HepG2 (cell line): ENCODE results near the gene FAM124A.

ENCODE experiments used
- ARNT2 ChIP-seq: sonication (generic); formaldehyde crosslinking; IDR thresholded peaks from 2 replicates; pipeline ENCODE4 v1.8.0; 2022; ENCODE audit warnings: mild to moderate bottlenecking, low read depth, missing genetic modification reagents, moderate library complexity
- EZH2 ChIP-seq: conservative IDR thresholded peaks from 2 replicates; pipeline ENCODE4 v1.6.1; 2012; ENCODE audit warnings: mild to moderate bottlenecking, low read depth, low read length, moderate library complexity
- MBD4 ChIP-seq: IDR thresholded peaks from 2 replicates; pipeline ENCODE4 v1.6.1; 2012; ENCODE audit warnings: low read length, inconsistent platforms, borderline replicate concordance
- MXD1 ChIP-seq: sonication (generic); formaldehyde crosslinking; IDR thresholded peaks from 2 replicates; pipeline ENCODE4 v1.4.0; 2020; ENCODE audit warnings: mild to moderate bottlenecking, missing genetic modification reagents
- NR2C2 ChIP-seq: sonication (generic); formaldehyde crosslinking; IDR thresholded peaks from 2 replicates; pipeline ENCODE4 v1.4.0; 2020; ENCODE audit warnings: missing genetic modification reagents, mild to moderate bottlenecking, moderate library complexity, borderline replicate concordance
- PATZ1 ChIP-seq: sonication (generic); formaldehyde crosslinking; IDR thresholded peaks from 2 replicates; pipeline ENCODE4 v1.4.0; 2020; ENCODE audit warnings: missing genetic modification reagents
- PHB2 ChIP-seq: fragments of 450-650 bp; IDR thresholded peaks from 2 replicates; pipeline ENCODE4 v1.6.1; 2018; ENCODE audit not compliant: partially characterized antibody
- POLR2AphosphoS5 ChIP-seq: IDR thresholded peaks from 2 replicates; pipeline ENCODE4 v1.6.1; 2012; ENCODE audit warnings: low read depth, low read length
- ZNF138 ChIP-seq: sonication (generic); formaldehyde crosslinking; IDR thresholded peaks from 2 replicates; pipeline ENCODE4 v1.5.0; 2020; ENCODE audit warnings: mild to moderate bottlenecking, low read depth, missing genetic modification reagents
- ZNF414 ChIP-seq: sonication (generic); formaldehyde crosslinking; IDR thresholded peaks from 2 replicates; pipeline ENCODE4 v1.5.0; 2020; ENCODE audit warnings: missing genetic modification reagents
- ZNF720 ChIP-seq: sonication (generic); formaldehyde crosslinking; IDR thresholded peaks from 2 replicates; pipeline ENCODE4 v1.4.0; 2020; ENCODE audit warnings: missing genetic modification reagents

- TF ChIP-seq MXD1 (CRISPR knock-in tag) (no peak), PHB2 (no peak), ARNT2 (CRISPR knock-in tag) (no peak), ZNF720 (no peak), POLR2AphosphoS5 (no peak), NR2C2 (CRISPR knock-in tag) (no peak), MBD4 (no peak), ZNF414 (no peak), PATZ1 (no peak), ZNF138 (no peak), EZH2 (no peak)
Observed at GRCh38 chr13:51308781-51309180, 86.6 kb downstream of the FAM124A start.
